Loucy (cell line): ENCODE results near the gene CENPX.

Source experiments
- H2AFZ ChIP-seq: fragments of 200-600 bp; sonication (generic); 2 replicates; pipeline ENCODE4 v1.6.0; 2016; ENCODE audit warnings: antibody characterized with exemption, mild to moderate bottlenecking, low read length, moderate library complexity
- H3F3A ChIP-seq: fragments of 200-600 bp; 2 replicates; pipeline ENCODE4 v1.6.0; 2016; ENCODE audit warnings: antibody characterized with exemption, low read depth, mild to moderate bottlenecking
- H3K27me3 ChIP-seq: fragments of 200-600 bp; sonication (generic); 2 replicates; pipeline ENCODE4 v1.6.1; 2014; ENCODE audit warnings: low read length, mild to moderate bottlenecking; ENCODE audit not compliant: insufficient read depth, poor library complexity, severe bottlenecking
- H3K36me3 ChIP-seq: fragments of 200-600 bp; sonication (generic); 2 replicates; pipeline ENCODE4 v1.6.1; 2016; ENCODE audit warnings: low read length; ENCODE audit not compliant: insufficient read depth
- H3K4me1 ChIP-seq: fragments of 200-600 bp; sonication (generic); 2 replicates; pipeline ENCODE4 v1.5.1; 2014; ENCODE audit warnings: low read length, mild to moderate bottlenecking; ENCODE audit not compliant: insufficient read depth, poor library complexity, severe bottlenecking
- H3K4me2 ChIP-seq: fragments of 200-600 bp; sonication (generic); 2 replicates; pipeline ENCODE4 v1.6.0; 2014; ENCODE audit warnings: antibody characterized with exemption, low read length, low read depth, mild to moderate bottlenecking; ENCODE audit not compliant: poor library complexity, severe bottlenecking
- H3K4me3 ChIP-seq: fragments of 200-600 bp; sonication (generic); 2 replicates; pipeline ENCODE4 v1.5.1; 2014; ENCODE audit warnings: low read length, mild to moderate bottlenecking, mixed read lengths; ENCODE audit not compliant: poor library complexity, severe bottlenecking
- H3K79me2 ChIP-seq: fragments of 200-600 bp; sonication (generic); 2 replicates; pipeline ENCODE4 v1.6.1; 2014; ENCODE audit warnings: low read length; ENCODE audit not compliant: insufficient read depth
- H3K9ac ChIP-seq: fragments of 200-600 bp; sonication (generic); 2 replicates; pipeline ENCODE4 v1.6.0; 2014; ENCODE audit warnings: mild to moderate bottlenecking, low read depth, low read length, moderate library complexity; ENCODE audit not compliant: poor library complexity, severe bottlenecking
- H3K9me2 ChIP-seq: fragments of 200-600 bp; sonication (generic); replicated peaks from 2 replicates; pipeline ENCODE4 v1.6.1; 2016; ENCODE audit warnings: low read depth, low read length, mixed read lengths
- H3K9me3 ChIP-seq: fragments of 200-600 bp; sonication (generic); 2 replicates; pipeline ENCODE4 v1.6.1; 2014; ENCODE audit warnings: mild to moderate bottlenecking, antibody characterized with exemption, low read length, low read depth; ENCODE audit not compliant: insufficient read depth
- H4K20me1 ChIP-seq: fragments of 200-600 bp; sonication (generic); 2 replicates; pipeline ENCODE4 v1.6.0; 2014; ENCODE audit warnings: antibody characterized with exemption, low read length, mild to moderate bottlenecking; ENCODE audit not compliant: insufficient read depth, poor library complexity, severe bottlenecking
- CTCF ChIP-seq: fragments of 200-600 bp; sonication (generic); conservative IDR thresholded peaks from 2 replicates; pipeline ENCODE4 v1.5.1; 2014; ENCODE audit warnings: mild to moderate bottlenecking, antibody characterized with exemption, low read length
- EZH2phosphoT487 ChIP-seq: fragments of 200-600 bp; IDR thresholded peaks from 2 replicates; pipeline ENCODE4 v1.6.1; 2018; ENCODE audit warnings: antibody characterized with exemption, mild to moderate bottlenecking, moderate library complexity, borderline replicate concordance

CENPX gene

GRCh38 chr17:82006468-82007227, 16.0 kb downstream of the CENPX start:
- no peaks in the 10 kb centered on the region for H3K9me2 ChIP-seq
- no peaks in the 10 kb centered on the region for H3K9me3 ChIP-seq
- H4K20me1 ChIP-seq, result no peaks in the 10 kb centered on the region
- no peak for TF ChIP-seq EZH2phosphoT487
- no peak for TF ChIP-seq CTCF
- H3K36me3 ChIP-seq, result no peaks in the 10 kb centered on the region
- H3K79me2 ChIP-seq, result no peaks in the 10 kb centered on the region
- H3K4me1 ChIP-seq, result no peaks in the 10 kb centered on the region
- H2AFZ ChIP-seq, result no peak overlapping the region
- no peak overlapping the region for H3K4me2 ChIP-seq
- no peak overlapping the region for H3K4me3 ChIP-seq
- no peaks in the 10 kb centered on the region for H3F3A ChIP-seq
- no peak overlapping the region for H3K9ac ChIP-seq
- H3K27me3 ChIP-seq, result no peaks in the 10 kb centered on the region

- no peak overlapping the region for H3K4me2 ChIP-seq
Observed at GRCh38 chr17:82005701-82006348, 16.9 kb downstream of the CENPX start.

More at GRCh38 chr17:82005701-82006348, 16.9 kb downstream of the CENPX start:
- Histone ChIP-seq H3K36me3 (no peaks in the 10 kb centered on the region), H3K9me3 (no peaks in the 10 kb centered on the region), H3K9me2 (no peaks in the 10 kb centered on the region), H3K4me3 (no peak overlapping the region), H3K27me3 (no peaks in the 10 kb centered on the region), H2AFZ (no peak overlapping the region), H4K20me1 (no peaks in the 10 kb centered on the region), H3K4me1 (no peaks in the 10 kb centered on the region), H3K79me2 (no peaks in the 10 kb centered on the region), H3K9ac (no peak overlapping the region), H3F3A (no peaks in the 10 kb centered on the region)
- no peak for TF ChIP-seq CTCF
- no peak for TF ChIP-seq EZH2phosphoT487
